SK-N-SH treated with all-trans-retinoic acid at 6 μM for 48 hours (cell line): Measurements from ENCODE around the gene FAM180A.

Source experiments
- ATAC-seq: fragments of 200-7000 bp; cut with Tn5 transposase; 3 replicates; pipeline ENCODE4 v1.9.1; 2020; ENCODE audit warnings: mild to moderate bottlenecking, moderate library complexity
- ARNTL ChIP-seq: fragments of 450-650 bp; formaldehyde crosslinking; IDR thresholded peaks from 2 replicates; pipeline ENCODE4 v1.5.0; 2020; ENCODE audit warnings: low read depth, mild to moderate bottlenecking, moderate library complexity, borderline replicate concordance
- BACH2 ChIP-seq: fragments of 250-450 bp; sonication (Bioruptor Pico); IDR thresholded peaks from 2 replicates; pipeline ENCODE4 v1.9.0; 2021; ENCODE audit warnings: mild to moderate bottlenecking, borderline replicate concordance
- CREB5 ChIP-seq: fragments of 250-450 bp; sonication (Bioruptor Pico); IDR thresholded peaks from 2 replicates; pipeline ENCODE4 v1.5.1; 2020; ENCODE audit warnings: low read depth, mild to moderate bottlenecking, moderate library complexity
- CSDC2 ChIP-seq: fragments of 250-450 bp; sonication (Bioruptor Pico); IDR thresholded peaks from 2 replicates; pipeline ENCODE4 v1.5.0; 2020; ENCODE audit warnings: mild to moderate bottlenecking, moderate library complexity
- ESRRG ChIP-seq: fragments of 250-450 bp; sonication (Bioruptor Pico); IDR thresholded peaks from 2 replicates; pipeline ENCODE4 v1.6.1; 2021; ENCODE audit warnings: mild to moderate bottlenecking
- GLIS3 ChIP-seq: fragments of 250-450 bp; sonication (Bioruptor Pico); IDR thresholded peaks from 2 replicates; pipeline ENCODE4 v1.5.0; 2020; ENCODE audit warnings: mild to moderate bottlenecking, moderate library complexity
- ISL1 ChIP-seq: fragments of 250-450 bp; sonication (Bioruptor Pico); IDR thresholded peaks from 2 replicates; pipeline ENCODE4 v2.1.2; 2022; ENCODE audit warnings: mild to moderate bottlenecking, moderate library complexity
- OSR1 ChIP-seq: fragments of 250-450 bp; sonication (Bioruptor Pico); IDR thresholded peaks from 2 replicates; pipeline ENCODE4 v1.8.0; 2022; ENCODE audit warnings: moderate library complexity, mild to moderate bottlenecking, inconsistent platforms
- PATZ1 ChIP-seq: fragments of 250-450 bp; sonication (Bioruptor Pico); IDR thresholded peaks from 2 replicates; pipeline ENCODE4 v1.8.0; 2020; ENCODE audit warnings: mild to moderate bottlenecking, moderate library complexity, borderline replicate concordance
- PPARA ChIP-seq: fragments of 250-450 bp; sonication (Bioruptor Pico); IDR thresholded peaks from 2 replicates; pipeline ENCODE4 v1.5.0; 2020; ENCODE audit warnings: mild to moderate bottlenecking, borderline replicate concordance
- RARB ChIP-seq: fragments of 250-450 bp; sonication (Bioruptor Pico); IDR thresholded peaks from 2 replicates; pipeline ENCODE4 v1.8.0; 2021; ENCODE audit warnings: mild to moderate bottlenecking, moderate library complexity
- SNAI2 ChIP-seq: fragments of 250-450 bp; sonication (Bioruptor Pico); IDR thresholded peaks from 2 replicates; pipeline ENCODE4 v1.5.0; 2020; ENCODE audit warnings: mild to moderate bottlenecking, moderate library complexity
- TCF4 ChIP-seq: fragments of 250-450 bp; sonication (Bioruptor Pico); IDR thresholded peaks from 2 replicates; pipeline ENCODE4 v1.8.0; 2021; ENCODE audit warnings: mild to moderate bottlenecking, moderate library complexity, borderline replicate concordance
- TOX ChIP-seq: fragments of 250-450 bp; sonication (Bioruptor Pico); IDR thresholded peaks from 2 replicates; pipeline ENCODE4 v1.8.0; 2021; ENCODE audit warnings: mild to moderate bottlenecking, moderate library complexity, borderline replicate concordance
- ZC3H10 ChIP-seq: fragments of 250-450 bp; sonication (Bioruptor Pico); IDR thresholded peaks from 2 replicates; pipeline ENCODE4 v1.5.1; 2021; ENCODE audit warnings: mild to moderate bottlenecking, moderate library complexity
- ZFP3 ChIP-seq: fragments of 250-450 bp; sonication (Bioruptor Pico); IDR thresholded peaks from 2 replicates; pipeline ENCODE4 v1.5.0; 2020; ENCODE audit warnings: mild to moderate bottlenecking, moderate library complexity
- ZFP30 ChIP-seq: fragments of 450-650 bp; formaldehyde crosslinking; IDR thresholded peaks from 2 replicates; pipeline ENCODE4 v1.5.0; 2022; ENCODE audit warnings: mild to moderate bottlenecking, moderate library complexity
- ZNF565 ChIP-seq: fragments of 450-650 bp; formaldehyde crosslinking; conservative IDR thresholded peaks from 2 replicates; pipeline ENCODE4 v1.5.0; 2020; ENCODE audit warnings: low read depth, mild to moderate bottlenecking, moderate library complexity
- ZNF70 ChIP-seq: fragments of 450-650 bp; formaldehyde crosslinking; IDR thresholded peaks from 2 replicates; pipeline ENCODE4 v1.5.0; 2020; ENCODE audit warnings: mild to moderate bottlenecking, moderate library complexity
- ZNF8 ChIP-seq: fragments of 450-650 bp; formaldehyde crosslinking; IDR thresholded peaks from 2 replicates; pipeline ENCODE4 v1.5.0; 2020; ENCODE audit warnings: mild to moderate bottlenecking, moderate library complexity
- TF ChIP-seq, protein P1 (sequence below): fragments of 250-450 bp; sonication (Bioruptor Pico); IDR thresholded peaks from 2 replicates; pipeline ENCODE4 v1.8.0; 2021; ENCODE audit warnings: low read depth, mild to moderate bottlenecking, moderate library complexity, borderline replicate concordance
- TF ChIP-seq, protein P2 (sequence below): fragments of 250-450 bp; sonication (Bioruptor Pico); IDR thresholded peaks from 2 replicates; pipeline ENCODE4 v1.5.1; 2021; ENCODE audit warnings: mild to moderate bottlenecking, moderate library complexity
- TF ChIP-seq, protein P3 (sequence below): fragments of 250-450 bp; sonication (Bioruptor Pico); IDR thresholded peaks from 2 replicates; pipeline ENCODE4 v1.5.0; 2020; ENCODE audit warnings: mild to moderate bottlenecking, moderate library complexity

The FAM180A gene

DNA sequence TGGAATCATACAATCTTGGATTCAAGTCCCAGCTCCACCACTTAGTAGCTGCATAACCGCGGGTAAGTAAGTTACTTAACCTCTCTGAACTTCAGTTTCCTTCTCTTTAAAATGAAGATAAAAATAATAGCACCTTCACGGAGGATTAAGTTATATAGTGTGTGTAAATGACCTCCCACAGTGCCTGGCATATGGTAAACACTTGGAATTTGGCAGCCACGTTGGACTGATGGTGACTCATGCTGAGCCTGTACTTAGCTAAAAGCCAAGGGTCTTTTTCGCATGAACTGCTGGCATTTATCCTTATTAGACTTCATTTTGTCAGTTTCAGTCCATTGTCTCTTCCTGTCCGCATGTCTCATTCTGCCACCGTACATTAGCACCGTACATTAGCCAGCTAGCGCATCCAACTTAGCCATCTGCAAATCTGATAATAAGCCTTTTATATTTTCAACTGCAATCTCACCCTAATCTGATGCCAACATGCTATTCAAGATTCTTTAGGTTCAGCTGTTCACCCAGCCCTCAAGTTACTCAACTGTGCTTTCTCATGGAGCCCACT lies 31.9 kb downstream of the FAM180A start:
- ATAC-seq: peak; percentile 62
- TF ChIP-seq ZC3H10 (CRISPR knock-in tag) (peak; percentile 68; the same call in 1 of the 2 replicates), ZNF8 (no peak), ARNTL (CRISPR knock-in tag) (no peak), OSR1 (no peak), ISL1 (peak; percentile 98), ZFP30 (no peak), ZNF565 (CRISPR knock-in tag) (no peak), PATZ1 (CRISPR knock-in tag) (0 out of 2 replicates have a peak, but pooled peaks have one; percentile 77), TOX (CRISPR knock-in tag) (peak; percentile 54; the same call in 1 of the 2 replicates), SNAI2 (CRISPR knock-in tag) (peak; percentile 67; the same call in 1 of the 2 replicates), ZNF70 (no peak), RARB (CRISPR knock-in tag) (no peak), ZFP3 (peak; percentile 73), TCF4 (CRISPR knock-in tag) (peak; percentile 52; the same call in 1 of the 2 replicates), GLIS3 (CRISPR knock-in tag) (0 out of 2 replicates have a peak, but pooled peaks have one; percentile 44), CSDC2 (no peak), CREB5 (CRISPR knock-in tag) (0 out of 2 replicates have a peak, but pooled peaks have one; percentile 26), BACH2 (no peak), ESRRG (CRISPR knock-in tag) (no peak), PPARA (CRISPR knock-in tag) (no peak)
- TF ChIP-seq, protein P1, sequence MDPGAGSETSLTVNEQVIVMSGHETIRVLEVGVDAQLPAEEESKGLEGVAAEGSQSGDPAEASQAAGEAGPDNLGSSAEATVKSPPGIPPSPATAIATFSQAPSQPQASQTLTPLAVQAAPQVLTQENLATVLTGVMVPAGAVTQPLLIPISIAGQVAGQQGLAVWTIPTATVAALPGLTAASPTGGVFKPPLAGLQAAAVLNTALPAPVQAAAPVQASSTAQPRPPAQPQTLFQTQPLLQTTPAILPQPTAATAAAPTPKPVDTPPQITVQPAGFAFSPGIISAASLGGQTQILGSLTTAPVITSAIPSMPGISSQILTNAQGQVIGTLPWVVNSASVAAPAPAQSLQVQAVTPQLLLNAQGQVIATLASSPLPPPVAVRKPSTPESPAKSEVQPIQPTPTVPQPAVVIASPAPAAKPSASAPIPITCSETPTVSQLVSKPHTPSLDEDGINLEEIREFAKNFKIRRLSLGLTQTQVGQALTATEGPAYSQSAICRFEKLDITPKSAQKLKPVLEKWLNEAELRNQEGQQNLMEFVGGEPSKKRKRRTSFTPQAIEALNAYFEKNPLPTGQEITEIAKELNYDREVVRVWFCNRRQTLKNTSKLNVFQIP (CRISPR knock-in tag): no peak
- TF ChIP-seq, protein P2, sequence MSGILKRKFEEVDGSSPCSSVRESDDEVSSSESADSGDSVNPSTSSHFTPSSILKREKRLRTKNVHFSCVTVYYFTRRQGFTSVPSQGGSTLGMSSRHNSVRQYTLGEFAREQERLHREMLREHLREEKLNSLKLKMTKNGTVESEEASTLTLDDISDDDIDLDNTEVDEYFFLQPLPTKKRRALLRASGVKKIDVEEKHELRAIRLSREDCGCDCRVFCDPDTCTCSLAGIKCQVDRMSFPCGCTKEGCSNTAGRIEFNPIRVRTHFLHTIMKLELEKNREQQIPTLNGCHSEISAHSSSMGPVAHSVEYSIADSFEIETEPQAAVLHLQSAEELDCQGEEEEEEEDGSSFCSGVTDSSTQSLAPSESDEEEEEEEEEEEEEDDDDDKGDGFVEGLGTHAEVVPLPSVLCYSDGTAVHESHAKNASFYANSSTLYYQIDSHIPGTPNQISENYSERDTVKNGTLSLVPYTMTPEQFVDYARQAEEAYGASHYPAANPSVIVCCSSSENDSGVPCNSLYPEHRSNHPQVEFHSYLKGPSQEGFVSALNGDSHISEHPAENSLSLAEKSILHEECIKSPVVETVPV (CRISPR knock-in tag): no peak
- TF ChIP-seq, protein P3, sequence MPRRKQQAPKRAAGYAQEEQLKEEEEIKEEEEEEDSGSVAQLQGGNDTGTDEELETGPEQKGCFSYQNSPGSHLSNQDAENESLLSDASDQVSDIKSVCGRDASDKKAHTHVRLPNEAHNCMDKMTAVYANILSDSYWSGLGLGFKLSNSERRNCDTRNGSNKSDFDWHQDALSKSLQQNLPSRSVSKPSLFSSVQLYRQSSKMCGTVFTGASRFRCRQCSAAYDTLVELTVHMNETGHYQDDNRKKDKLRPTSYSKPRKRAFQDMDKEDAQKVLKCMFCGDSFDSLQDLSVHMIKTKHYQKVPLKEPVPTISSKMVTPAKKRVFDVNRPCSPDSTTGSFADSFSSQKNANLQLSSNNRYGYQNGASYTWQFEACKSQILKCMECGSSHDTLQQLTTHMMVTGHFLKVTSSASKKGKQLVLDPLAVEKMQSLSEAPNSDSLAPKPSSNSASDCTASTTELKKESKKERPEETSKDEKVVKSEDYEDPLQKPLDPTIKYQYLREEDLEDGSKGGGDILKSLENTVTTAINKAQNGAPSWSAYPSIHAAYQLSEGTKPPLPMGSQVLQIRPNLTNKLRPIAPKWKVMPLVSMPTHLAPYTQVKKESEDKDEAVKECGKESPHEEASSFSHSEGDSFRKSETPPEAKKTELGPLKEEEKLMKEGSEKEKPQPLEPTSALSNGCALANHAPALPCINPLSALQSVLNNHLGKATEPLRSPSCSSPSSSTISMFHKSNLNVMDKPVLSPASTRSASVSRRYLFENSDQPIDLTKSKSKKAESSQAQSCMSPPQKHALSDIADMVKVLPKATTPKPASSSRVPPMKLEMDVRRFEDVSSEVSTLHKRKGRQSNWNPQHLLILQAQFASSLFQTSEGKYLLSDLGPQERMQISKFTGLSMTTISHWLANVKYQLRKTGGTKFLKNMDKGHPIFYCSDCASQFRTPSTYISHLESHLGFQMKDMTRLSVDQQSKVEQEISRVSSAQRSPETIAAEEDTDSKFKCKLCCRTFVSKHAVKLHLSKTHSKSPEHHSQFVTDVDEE (CRISPR knock-in tag): no peak

DNA sequence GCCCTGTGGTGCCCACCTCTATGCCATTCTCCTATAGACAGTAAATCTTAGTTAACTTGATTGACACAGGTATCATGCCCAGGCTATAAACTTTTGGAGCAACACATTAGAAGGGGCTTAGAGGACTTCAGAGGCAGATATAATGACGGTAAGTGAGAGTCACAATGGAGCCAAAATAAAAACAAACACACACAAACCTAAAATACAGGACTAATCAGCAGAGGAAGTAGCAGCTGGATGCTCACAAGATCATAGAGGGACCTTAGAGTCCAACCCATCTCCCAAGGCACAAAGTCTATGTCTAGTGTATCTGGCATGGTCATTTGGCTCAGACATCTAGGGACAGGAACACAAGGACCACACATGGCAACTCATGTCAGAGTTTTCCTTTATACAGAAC lies 32.9 kb downstream of the FAM180A start:
- TF ChIP-seq CREB5 (CRISPR knock-in tag) (no peak), BACH2 (no peak), PATZ1 (CRISPR knock-in tag) (no peak), TCF4 (CRISPR knock-in tag) (no peak), ZFP3 (no peak), CSDC2 (no peak), ZC3H10 (CRISPR knock-in tag) (no peak), ESRRG (CRISPR knock-in tag) (no peak), ZNF70 (no peak)
- TF ChIP-seq, protein P3 (CRISPR knock-in tag): no peak
- TF ChIP-seq, all 23 proteins: peak for 0
- ATAC-seq: no peak
